DMS 273 (cell line): ENCODE results near the gene MYO3B.

Experiments used
- DNase-seq: peaks from one replicate; lab custom pipeline; 2025; ENCODE audit not compliant: unreplicated experiment; lab: John Stamatoyannopoulos, UW

The MYO3B gene, protein sequence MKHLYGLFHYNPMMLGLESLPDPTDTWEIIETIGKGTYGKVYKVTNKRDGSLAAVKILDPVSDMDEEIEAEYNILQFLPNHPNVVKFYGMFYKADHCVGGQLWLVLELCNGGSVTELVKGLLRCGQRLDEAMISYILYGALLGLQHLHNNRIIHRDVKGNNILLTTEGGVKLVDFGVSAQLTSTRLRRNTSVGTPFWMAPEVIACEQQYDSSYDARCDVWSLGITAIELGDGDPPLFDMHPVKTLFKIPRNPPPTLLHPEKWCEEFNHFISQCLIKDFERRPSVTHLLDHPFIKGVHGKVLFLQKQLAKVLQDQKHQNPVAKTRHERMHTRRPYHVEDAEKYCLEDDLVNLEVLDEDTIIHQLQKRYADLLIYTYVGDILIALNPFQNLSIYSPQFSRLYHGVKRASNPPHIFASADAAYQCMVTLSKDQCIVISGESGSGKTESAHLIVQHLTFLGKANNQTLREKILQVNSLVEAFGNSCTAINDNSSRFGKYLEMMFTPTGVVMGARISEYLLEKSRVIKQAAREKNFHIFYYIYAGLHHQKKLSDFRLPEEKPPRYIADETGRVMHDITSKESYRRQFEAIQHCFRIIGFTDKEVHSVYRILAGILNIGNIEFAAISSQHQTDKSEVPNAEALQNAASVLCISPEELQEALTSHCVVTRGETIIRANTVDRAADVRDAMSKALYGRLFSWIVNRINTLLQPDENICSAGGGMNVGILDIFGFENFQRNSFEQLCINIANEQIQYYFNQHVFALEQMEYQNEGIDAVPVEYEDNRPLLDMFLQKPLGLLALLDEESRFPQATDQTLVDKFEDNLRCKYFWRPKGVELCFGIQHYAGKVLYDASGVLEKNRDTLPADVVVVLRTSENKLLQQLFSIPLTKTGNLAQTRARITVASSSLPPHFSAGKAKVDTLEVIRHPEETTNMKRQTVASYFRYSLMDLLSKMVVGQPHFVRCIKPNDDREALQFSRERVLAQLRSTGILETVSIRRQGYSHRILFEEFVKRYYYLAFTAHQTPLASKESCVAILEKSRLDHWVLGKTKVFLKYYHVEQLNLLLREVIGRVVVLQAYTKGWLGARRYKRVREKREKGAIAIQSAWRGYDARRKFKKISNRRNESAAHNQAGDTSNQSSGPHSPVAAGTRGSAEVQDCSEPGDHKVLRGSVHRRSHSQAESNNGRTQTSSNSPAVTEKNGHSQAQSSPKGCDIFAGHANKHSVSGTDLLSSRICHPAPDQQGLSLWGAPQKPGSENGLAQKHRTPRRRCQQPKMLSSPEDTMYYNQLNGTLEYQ (N-terminal part only)

DNA sequence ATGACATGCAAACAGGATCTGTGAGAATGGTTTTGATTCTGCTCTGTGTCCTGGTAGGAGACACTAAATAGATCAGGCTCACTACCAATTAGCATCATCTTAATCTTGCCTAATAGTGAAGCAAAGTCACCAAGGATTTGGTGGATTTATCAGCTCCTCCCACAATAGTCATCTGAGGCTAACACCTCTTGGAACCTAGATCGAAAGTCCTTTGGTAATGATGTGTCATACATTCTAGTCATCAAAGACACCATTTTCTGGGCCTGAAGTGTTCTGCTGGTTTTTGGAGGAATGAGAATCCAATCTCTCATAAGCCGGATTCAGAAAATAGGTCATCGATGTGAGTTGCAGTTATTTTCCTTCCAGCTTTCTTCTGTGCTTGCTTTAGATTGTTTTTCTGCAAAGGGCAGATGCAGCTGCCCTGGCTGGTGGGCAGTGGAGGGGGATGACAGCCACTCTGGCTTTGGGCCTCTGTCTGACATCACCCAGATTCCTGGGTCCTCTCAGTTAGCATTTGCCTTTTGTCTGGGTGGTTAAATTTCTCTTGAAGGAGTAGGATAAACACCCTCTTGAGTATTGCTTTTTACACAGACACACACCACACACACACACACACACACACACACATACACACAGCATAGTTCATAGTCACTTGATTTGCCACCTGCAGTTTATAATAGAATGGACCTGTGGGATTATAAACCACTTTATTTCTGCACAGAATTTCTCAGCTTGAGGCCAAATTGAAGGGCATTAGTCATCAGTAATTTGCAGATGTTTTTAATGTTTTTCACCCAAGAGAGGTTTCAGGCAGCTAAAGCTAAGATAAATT is at the start of gene MYO3B:
MYO3B (plus strand) TSS at position 198 of the 832 bp plus-strand sequence; CDS start at position 339, 141 bp downstream.
- DNase-seq, result no peak

DNA sequence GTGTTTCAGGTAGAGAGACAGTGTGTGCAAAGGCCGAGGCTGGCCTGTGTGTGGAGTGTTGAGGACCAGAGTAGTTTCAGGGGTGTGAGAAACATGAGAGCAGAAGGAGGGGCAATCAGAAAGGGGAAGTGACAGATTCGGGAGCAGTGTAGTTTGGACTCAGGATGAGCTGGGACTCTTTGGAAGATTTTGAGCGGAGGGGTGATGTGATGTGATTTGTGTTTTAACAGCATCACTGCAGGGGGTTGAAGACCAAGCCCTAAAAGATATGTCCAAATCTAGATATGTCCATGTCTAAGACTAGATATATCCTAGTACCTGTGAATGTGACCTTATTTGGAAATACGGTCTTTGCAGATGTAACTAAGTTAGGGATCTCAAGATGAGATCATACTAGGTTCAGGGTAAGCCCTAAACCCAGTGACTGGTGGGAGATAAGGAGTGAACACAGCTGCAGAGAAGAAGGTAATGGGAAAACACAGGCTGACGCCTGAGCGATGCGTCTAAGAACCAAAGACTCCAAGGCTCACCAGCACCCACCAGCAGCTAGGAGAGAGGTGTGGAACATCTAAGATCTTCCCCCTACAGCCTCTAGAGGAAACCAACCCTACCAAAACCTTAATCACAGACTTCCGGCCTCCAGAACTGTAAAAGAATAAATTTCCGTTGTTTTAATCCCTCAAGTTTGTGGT is 38.5 kb upstream of the MYO3B start:
- DNase-seq, result no peak

DNA sequence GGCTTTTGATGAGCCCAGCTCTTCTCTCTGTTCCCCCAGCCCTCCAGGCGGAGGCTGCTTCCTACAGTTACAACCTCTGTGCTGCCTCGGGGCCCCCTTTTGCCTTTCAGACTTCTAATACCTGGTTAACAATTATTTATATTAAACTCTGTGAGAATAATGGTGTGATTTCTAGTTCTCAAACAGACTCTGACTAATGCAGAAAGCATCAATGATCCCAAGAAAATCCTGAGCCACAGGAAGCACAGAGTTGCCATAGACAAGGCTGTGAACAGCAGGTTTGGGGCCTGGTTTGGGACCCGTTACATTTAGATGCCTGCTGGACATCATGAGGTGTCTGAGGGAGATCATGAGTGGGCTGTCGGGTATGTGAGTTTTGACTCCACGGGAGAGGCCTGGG is 37.4 kb upstream of the MYO3B start:
- no peak for DNase-seq

DNA sequence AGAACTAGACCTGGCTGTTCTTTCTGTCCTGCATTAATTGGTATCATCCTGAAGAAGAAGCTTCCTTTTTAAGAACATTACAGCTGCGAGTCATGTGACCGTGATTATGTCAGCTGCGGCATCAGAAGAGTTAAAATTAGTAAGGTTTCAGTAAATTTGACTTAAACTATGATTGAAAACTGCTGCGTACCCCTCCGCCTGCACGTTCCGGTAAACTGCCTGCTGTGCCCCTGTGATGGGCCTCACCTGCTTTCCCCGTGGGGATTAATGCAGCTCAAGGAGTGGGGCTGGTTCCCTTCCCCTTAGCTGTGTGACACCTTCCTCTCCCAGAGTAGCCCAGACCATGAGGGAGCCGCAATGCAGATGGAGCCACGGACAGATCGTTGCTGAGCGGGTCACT is 36.1 kb upstream of the MYO3B start:
- no peak for DNase-seq

DNA sequence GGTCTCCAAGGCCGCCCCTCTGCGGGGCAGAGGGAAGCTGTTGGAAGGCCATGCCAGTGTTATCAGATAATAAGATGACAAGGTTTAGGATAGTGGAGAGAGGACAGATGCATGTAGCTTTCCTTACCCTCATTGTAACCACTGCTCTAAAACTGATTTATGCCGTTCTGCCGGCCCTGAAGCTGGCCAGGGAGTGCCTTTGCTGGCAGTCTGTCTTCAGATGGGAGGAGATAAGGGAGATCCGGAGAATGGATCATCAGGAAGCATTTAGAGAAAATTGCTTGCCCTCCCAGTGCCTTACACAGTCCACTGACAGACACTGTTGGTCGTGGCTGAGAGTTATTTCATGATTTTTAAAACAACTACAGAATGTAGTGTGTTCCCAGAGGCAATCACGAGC is 35.4 kb upstream of the MYO3B start:
- no peak for DNase-seq

DNA sequence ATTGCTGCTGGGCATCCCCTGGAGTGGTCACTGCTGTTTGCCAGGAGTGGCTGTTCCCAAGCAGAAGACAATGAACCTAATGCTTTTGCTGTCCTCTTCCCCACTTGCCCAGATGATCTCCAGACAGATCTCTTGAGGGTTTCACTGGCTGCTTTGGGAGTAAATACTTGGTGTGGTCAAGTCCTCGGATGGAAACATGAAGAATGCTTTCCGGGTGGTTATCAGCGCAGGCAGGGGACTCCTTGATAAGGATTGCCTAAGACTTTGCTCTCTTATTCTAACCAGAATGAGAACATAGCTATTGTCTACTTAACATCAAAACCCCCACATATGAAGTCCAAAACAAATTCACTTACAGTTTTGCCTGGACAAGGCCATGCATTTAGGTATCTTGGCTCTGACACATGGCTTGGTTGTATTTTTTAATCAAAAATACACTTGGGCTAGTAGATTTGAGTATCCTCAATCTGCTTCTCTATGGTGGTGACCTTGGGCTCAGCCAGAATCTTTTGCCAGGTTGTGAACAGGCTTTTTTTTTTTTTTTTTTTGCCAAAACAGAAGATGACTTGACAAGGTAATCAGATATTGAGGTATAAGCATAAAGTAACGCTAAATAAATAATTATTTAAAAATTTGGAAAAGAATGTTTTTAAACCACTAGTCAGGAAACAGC is 34.8 kb upstream of the MYO3B start:
- no peak for DNase-seq

DNA sequence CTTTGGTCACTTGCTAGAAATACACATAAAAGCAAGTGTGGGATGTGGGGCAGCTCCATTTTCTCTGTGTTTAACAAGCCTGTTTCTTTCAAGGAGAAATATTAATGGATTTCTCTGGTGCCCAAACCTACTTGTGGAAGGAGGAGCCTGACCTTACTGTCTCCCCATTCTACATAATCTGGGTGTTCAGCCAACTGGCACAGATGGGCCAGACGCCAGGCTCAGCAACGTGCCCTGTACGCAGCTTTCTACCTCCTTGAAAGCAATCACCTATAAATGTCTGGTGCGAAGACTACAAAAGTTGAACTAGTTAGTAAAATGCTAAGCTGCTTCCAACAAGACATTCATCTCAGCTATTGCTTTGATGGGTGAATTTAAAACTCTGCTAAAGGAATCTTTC is 33.2 kb upstream of the MYO3B start:
- DNase-seq, result peak; percentile 64

DNA sequence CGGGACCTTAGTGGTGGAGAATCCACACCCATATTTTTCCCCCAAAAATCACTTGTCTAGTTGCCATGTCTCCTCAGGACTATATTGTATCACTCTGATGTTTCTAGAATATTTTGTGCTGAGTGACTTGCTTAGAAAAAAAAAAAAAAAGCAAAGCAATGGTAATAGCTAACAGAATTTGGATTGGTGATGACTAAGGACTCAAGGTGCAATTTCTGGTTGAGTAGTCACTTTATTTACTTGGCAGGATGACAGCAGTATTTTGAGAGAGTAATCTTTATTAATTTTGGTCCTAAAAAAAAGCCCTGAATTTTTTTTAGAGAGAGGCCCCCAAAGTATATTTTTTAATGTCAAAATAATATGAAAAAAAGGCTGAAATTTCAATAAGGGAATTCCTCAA is 32.8 kb upstream of the MYO3B start:
- no peak for DNase-seq

DNA sequence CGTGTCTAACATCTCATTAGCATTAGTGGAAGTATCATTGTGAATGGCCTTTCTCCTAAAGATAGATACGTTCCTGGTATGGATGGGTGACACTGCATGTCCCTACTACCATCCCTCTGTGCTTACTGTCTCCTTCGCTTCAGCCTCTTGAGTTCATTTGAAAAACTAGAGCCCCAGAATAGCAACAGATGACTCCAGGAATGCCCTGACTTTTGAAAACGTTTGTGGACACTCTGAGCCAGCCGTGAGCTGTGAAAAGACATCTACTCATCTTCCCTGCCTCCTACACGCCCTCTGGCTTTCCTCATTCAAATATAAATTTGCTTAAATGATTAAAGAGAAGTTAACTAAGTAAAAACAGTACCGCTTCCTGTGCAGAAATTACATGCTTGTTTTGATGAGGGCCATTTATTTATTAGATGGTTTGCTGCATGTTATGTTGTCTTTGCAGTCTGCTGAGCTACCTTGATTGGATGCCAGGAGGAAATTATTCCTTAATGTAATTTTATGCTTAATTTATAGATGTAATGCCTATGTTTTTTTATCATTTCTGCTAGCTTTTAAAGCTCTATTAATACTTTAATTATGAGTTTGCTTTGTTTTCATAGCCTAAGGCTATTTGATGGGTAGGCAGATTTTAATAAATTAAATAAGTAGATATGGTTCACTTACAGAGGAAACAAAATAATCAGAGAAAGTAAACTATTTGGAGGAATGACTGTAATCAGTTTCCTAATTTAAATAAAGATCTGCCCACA is 32.1 kb upstream of the MYO3B start:
- no peak for DNase-seq

DNA sequence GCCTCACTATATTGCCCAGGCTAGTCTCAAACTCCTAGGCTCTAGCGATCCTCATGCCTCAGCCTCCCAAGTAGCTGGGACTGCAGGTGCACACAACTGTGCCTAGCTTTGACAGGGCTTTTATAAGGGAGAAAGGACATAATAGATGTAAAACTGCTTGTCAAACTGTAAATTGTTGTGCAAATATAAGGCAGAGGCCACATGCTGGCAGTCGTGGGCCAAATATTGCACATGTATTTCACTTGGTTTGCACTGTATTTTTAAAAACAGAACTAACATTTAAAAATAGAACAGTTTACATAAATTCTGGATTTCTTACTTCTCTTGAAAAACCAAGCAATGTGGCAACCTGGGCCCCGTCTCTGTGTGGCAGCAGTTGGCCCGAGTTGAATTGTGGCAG is 31.2 kb upstream of the MYO3B start:
- DNase-seq, result no peak

DNA sequence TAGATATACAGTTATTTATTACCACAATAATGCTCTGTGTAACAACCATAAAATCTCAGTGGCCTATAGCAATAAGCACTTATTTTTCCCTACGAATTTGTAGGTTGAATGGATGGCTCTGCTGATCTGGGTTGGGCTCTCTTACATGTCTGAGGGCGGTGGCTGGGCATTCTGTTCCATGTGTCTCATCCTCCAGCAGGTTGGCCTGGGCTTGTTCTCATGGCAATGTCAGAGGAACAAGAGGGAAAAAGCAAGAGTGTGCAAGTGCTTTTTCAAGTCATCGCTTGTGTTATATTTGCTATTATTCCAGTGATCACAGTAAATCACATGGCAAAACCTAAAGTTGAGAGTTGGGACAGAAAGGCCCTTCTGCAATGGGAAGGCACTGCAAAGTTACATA is 30.4 kb upstream of the MYO3B start:
- no peak for DNase-seq

DNA sequence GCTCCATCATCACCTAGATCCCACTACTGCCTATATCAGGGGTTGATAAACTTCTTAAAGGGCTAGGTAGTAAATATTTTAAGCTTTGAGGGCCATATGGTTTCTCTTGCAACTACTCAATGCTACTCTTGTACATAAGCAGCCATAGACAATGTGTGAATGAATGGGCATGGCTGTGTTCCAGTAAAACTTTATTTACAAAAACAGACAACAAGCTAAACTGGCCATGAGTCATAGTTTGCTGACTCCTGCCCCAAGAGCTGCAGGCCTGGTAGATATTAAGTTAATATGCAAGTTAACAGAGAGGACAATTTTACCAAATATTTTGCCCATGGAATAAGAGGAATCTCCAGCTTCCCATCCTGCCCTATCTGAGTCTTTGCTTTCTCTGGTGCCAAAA is 29.8 kb upstream of the MYO3B start:
- DNase-seq, result no peak

DNA sequence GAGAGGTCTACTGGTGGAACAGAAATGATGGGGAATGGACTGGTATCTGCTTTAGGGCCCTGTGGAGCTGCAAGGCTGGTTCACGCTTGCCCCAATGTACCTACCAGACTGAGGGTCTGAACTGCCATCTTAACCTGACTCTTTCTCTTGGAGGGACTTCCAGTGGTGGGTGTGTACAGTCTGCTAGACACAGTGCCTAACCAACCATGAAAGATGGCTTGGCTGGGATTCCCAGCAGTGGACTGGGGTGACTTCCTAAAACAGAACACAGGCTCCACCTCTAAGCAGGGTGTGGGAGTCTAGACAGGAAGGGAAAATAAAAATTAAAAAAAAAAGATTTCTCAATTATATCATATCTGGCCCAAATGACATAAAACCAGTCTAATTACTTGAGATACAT is 25.5 kb upstream of the MYO3B start:
- DNase-seq, result no peak

DNA sequence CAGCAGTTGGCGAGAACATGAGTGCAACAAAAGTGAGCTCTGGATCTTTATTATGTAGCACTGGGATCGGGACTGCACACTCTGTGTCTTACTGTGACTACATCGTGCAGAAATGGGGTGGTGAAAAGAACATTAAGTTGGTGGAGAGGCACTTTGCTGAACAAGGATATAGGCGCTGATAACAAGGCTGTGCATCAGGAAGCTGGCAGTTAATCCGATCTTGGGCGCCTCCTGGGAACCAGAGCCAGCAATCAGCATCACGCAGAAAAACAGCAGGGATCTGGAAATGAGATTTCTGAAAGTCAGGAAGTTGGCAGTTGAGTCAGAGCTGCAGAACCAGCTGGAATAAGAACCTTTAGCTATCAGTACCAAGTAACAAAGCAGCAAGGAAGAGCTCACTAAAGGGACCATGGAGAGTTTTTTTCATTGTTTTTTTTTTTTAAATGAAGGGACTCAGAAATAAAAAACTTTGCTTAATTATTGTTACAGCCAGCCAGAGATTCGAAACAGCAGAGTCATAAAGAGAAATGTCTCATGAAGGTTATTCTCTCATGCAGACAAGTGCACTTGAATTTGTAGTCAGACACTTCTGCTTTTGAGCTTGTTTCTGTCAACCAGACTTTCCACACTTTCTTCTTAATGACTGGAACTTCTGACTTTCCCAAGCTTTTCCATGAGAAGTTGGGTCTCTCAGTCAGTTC is 22.8 kb upstream of the MYO3B start:
- peak; percentile 33 for DNase-seq

DNA sequence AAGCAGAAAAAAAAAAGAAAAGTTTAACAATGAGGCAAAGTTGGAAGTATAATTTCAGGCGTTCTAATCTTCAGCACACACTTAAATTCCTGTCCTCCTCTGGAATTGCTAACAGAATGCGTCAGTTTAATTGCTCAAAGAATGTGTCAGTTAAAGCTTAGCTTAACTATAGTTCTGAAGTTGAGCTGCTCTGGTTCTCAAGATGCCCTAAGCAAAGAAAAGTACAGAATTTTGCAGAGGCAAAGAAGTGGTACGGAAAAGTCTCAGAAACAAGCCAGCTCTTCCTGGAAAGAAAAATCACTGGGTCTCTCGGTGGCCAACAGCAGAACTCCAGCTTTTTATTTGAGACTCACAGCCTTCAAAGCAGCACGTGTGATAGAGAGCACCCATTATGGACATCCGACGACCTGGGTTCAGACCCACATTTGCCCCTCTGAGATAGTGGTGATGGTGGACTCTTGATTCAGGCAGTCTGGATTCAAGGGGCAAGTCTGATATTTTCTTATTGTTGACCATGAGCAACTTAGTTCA is 22.2 kb upstream of the MYO3B start:
- no peak for DNase-seq

DNA sequence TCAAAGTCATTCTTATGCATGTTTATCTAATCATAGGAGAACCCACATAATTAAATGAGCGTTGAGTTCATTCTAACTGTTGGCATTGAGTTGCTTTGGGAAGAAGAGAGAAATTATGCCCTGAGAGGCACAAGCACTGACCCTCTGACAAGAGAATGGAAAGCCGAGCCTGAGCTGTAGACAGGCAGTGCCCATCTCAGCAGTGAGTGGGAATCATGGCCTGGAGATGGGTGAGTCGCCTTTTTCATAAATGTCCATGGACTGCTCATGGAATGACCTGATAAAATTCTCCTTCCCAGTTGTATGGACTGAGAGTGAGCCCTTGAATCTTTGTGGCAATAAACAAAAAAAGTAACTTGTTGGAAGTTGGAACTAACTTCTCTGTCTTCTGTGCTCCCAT is 21.4 kb upstream of the MYO3B start:
- no peak for DNase-seq

DNA sequence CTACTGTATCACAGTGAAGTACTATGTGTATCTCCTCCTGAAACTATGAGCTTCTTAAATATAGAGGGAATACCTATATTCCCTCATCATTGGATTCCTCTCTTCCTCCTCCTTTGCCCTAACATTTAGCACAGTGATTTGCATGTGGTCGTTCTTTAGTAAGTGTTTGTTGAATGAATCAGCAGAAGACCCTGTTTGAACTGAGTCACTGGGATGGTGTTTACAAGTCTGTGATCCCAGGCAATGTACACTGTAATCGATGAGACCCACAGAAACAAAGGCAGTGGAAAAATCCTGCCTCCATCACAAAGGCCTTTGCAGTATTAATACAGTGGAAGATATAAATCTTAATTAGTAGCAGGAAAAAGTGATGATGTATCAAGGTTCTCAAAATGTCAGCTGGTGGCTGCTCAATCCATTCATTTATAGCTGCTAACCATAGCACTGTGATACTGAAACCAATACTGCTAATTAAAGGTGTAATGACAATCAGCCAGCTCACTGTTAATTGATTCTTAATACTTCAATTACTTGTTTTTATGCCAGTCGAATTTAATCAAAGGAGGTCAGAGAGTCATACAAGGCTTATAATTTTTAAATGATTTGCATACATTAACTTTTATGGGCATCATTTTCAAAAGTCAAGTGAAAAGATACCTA is 20.8 kb upstream of the MYO3B start:
- DNase-seq, result no peak
